H1 (cell line): ENCODE measurements around the gene B3GALT5. TPM values are rescaled to one million over a fixed set of nuclear protein-coding genes. Genes with fewer than 3 reads are reported as not detected.

ENCODE experiments used
- HDAC2 ChIP-seq, 2 experiments: fragments of 300-600 bp in 1 of 2; sonication (generic) in 1 of 2; IDR thresholded peaks; 2 replicates each; pipeline ENCODE4 v1.6.1; 2011 to 2012; ENCODE audit warnings: low read depth in 2 of 2, low read length in 2 of 2, mild to moderate bottlenecking in 2 of 2, moderate library complexity in 2 of 2, borderline replicate concordance in 1 of 2, inconsistent platforms in 1 of 2
- ZNF274 ChIP-seq: IDR thresholded peaks from 2 replicates; pipeline ENCODE4 v1.7.0; 2012; ENCODE audit warnings: low read length, borderline replicate concordance; ENCODE audit errors: extremely low read depth
- polyA plus RNA-seq, 7 experiments: library from polyadenylated mRNA; depleted of rRNA in 3 of 7; stranded (reverse) in 5 of 7; unstranded in 2 of 7; fragments of >200 nt in 5 of 7; fragments of 200-250 nt in 2 of 7; gene quantifications; 1 replicate in 5 of 7; 2 replicates in 1 of 7; 4 replicates in 1 of 7; pipeline versions ENCODE4 v1.2.1 to v1.2.3, GENCODE V29; 2011 to 2013; ENCODE audit warnings: missing spikeins in 2 of 7, mixed read lengths in 2 of 7
- total RNA-seq: library from RNA; stranded (reverse); fragmentation: NEBNext Ultra II Directional; extraction: Animal tissue kit (Norgen Biotek cat#: 25700); gene quantifications from 2 replicates; pipeline ENCODE4 v1.2.1, GENCODE V29; 2021

Gene B3GALT5
- total and polyA plus RNA-seq, 2 of the 8 experiments (the other 6 are each of a cell fraction or from before 2014, with no cell fraction given), result 11.9 to 25.1 TPM

- TF ChIP-seq HDAC2 (IDR thresholded peaks at IDR 0.05; ENCODE audit: borderline replicate concordance in 1 of 2, low read depth in 2 of 2, low read length in 2 of 2), result no peak
- TF ChIP-seq ZNF274, result no peak
- TF ChIP-seq, all 59 proteins: peak for 0
Observed at GRCh38 chr21:39616211-39616772, 3.6 kb downstream of the B3GALT5 start (continued).
